K562 (cell line): ENCODE data around the gene NTSR1. TPM values are rescaled to one million over a fixed set of nuclear protein-coding genes. Genes with fewer than 3 reads are reported as not detected.

Experiments
- BRD9 ChIP-seq: fragments of 450-650 bp; IDR thresholded peaks from 2 replicates; pipeline ENCODE4 v1.6.1; 2018; ENCODE audit warnings: low read depth; ENCODE audit not compliant: partially characterized antibody
- ETS1 ChIP-seq: conservative IDR thresholded peaks from 2 replicates; pipeline ENCODE4 v1.6.1; 2011; ENCODE audit warnings: low read depth, mild to moderate bottlenecking, low read length; ENCODE audit not compliant: control insufficient read depth
- HES1 ChIP-seq: fragments of 450-650 bp; IDR thresholded peaks from 2 replicates; pipeline ENCODE4 v1.6.1; 2016; ENCODE audit warnings: low read depth, mild to moderate bottlenecking, moderate library complexity
- MEIS2 ChIP-seq: fragments of 450-650 bp; IDR thresholded peaks from 2 replicates; pipeline ENCODE4 v1.6.1; 2014; ENCODE audit warnings: mild to moderate bottlenecking; ENCODE audit not compliant: partially characterized antibody
- RBM17 ChIP-seq: fragments of 200-400 bp; formaldehyde crosslinking; IDR thresholded peaks from 2 replicates; pipeline ENCODE4 v1.6.1; 2017; ENCODE audit warnings: low read depth, mild to moderate bottlenecking, low read length, borderline replicate concordance
- SAP30 ChIP-seq: fragments of 200-600 bp; sonication (generic); IDR thresholded peaks from 2 replicates; pipeline ENCODE4 v1.6.1; 2012; ENCODE audit warnings: borderline replicate concordance, low read depth, mild to moderate bottlenecking, moderate library complexity, low read length, control low read depth, inconsistent platforms; ENCODE audit not compliant: insufficient read depth, poor library complexity, severe bottlenecking
- ZKSCAN8 ChIP-seq: fragments of 200-800 bp; sonication (Bioruptor generic); IDR thresholded peaks from 2 replicates; pipeline ENCODE4 v1.6.1; 2016; ENCODE audit warnings: missing genetic modification characterization, missing compliant biosample characterization
- ZNF696 ChIP-seq: fragments of 250-450 bp; sonication (Bioruptor Pico); conservative IDR thresholded peaks from 2 replicates; pipeline ENCODE4 v1.4.0; 2020; ENCODE audit warnings: mild to moderate bottlenecking, moderate library complexity
- polyA plus RNA-seq, 8 experiments: library from polyadenylated mRNA; depleted of rRNA in 4 of 8; stranded (reverse) in 5 of 8; unstranded in 3 of 8; fragments of >200 nt; fragmentation: Nextera tagmentation in 2 of 8; fragmentation: Illumina TruSeq in 1 of 8; extraction: Ambion mirVana in 2 of 8; extraction: Trizol in 1 of 8; gene quantifications; 2 replicates each; pipeline versions ENCODE4 v1.2.1 to v1.2.3, GENCODE V29; 2011 to 2014; ENCODE audit warnings: inconsistent platforms in 1 of 8, missing spikeins in 1 of 8
- total RNA-seq, 7 experiments: library from RNA; depleted of rRNA in 6 of 7; stranded (reverse); fragments of >200 nt in 6 of 7; fragmentation: Illumina TruSeq in 2 of 7; extraction: Trizol in 2 of 7; gene quantifications; 2 replicates each; pipeline versions ENCODE4 v1.2.1 to v1.2.3, GENCODE V29; 2011 to 2021; ENCODE audit warnings: low replicate concordance in 1 of 7
- TF ChIP-seq, protein P1 (sequence below): fragments of 450-650 bp; IDR thresholded peaks from 2 replicates; pipeline ENCODE4 v1.6.1; 2016; ENCODE audit warnings: mild to moderate bottlenecking, moderate library complexity
- TF ChIP-seq, protein P2 (sequence below): sonication (generic); formaldehyde crosslinking; IDR thresholded peaks from 2 replicates; pipeline ENCODE4 v1.8.1; 2022; ENCODE audit warnings: missing genetic modification reagents
- TF ChIP-seq, protein P3 (sequence below): fragments of 250-450 bp; sonication (Bioruptor Pico); IDR thresholded peaks from 2 replicates; pipeline ENCODE4 v1.6.1; 2021; ENCODE audit warnings: mild to moderate bottlenecking

NTSR1 gene
- total and polyA plus RNA-seq, 9 of the 15 experiments (the other 6 are each of a cell fraction or from before 2014, with no cell fraction given) = 0.04 to 0.40 (median 0.13) TPM; not detected in 3

- TF ChIP-seq, protein P1, sequence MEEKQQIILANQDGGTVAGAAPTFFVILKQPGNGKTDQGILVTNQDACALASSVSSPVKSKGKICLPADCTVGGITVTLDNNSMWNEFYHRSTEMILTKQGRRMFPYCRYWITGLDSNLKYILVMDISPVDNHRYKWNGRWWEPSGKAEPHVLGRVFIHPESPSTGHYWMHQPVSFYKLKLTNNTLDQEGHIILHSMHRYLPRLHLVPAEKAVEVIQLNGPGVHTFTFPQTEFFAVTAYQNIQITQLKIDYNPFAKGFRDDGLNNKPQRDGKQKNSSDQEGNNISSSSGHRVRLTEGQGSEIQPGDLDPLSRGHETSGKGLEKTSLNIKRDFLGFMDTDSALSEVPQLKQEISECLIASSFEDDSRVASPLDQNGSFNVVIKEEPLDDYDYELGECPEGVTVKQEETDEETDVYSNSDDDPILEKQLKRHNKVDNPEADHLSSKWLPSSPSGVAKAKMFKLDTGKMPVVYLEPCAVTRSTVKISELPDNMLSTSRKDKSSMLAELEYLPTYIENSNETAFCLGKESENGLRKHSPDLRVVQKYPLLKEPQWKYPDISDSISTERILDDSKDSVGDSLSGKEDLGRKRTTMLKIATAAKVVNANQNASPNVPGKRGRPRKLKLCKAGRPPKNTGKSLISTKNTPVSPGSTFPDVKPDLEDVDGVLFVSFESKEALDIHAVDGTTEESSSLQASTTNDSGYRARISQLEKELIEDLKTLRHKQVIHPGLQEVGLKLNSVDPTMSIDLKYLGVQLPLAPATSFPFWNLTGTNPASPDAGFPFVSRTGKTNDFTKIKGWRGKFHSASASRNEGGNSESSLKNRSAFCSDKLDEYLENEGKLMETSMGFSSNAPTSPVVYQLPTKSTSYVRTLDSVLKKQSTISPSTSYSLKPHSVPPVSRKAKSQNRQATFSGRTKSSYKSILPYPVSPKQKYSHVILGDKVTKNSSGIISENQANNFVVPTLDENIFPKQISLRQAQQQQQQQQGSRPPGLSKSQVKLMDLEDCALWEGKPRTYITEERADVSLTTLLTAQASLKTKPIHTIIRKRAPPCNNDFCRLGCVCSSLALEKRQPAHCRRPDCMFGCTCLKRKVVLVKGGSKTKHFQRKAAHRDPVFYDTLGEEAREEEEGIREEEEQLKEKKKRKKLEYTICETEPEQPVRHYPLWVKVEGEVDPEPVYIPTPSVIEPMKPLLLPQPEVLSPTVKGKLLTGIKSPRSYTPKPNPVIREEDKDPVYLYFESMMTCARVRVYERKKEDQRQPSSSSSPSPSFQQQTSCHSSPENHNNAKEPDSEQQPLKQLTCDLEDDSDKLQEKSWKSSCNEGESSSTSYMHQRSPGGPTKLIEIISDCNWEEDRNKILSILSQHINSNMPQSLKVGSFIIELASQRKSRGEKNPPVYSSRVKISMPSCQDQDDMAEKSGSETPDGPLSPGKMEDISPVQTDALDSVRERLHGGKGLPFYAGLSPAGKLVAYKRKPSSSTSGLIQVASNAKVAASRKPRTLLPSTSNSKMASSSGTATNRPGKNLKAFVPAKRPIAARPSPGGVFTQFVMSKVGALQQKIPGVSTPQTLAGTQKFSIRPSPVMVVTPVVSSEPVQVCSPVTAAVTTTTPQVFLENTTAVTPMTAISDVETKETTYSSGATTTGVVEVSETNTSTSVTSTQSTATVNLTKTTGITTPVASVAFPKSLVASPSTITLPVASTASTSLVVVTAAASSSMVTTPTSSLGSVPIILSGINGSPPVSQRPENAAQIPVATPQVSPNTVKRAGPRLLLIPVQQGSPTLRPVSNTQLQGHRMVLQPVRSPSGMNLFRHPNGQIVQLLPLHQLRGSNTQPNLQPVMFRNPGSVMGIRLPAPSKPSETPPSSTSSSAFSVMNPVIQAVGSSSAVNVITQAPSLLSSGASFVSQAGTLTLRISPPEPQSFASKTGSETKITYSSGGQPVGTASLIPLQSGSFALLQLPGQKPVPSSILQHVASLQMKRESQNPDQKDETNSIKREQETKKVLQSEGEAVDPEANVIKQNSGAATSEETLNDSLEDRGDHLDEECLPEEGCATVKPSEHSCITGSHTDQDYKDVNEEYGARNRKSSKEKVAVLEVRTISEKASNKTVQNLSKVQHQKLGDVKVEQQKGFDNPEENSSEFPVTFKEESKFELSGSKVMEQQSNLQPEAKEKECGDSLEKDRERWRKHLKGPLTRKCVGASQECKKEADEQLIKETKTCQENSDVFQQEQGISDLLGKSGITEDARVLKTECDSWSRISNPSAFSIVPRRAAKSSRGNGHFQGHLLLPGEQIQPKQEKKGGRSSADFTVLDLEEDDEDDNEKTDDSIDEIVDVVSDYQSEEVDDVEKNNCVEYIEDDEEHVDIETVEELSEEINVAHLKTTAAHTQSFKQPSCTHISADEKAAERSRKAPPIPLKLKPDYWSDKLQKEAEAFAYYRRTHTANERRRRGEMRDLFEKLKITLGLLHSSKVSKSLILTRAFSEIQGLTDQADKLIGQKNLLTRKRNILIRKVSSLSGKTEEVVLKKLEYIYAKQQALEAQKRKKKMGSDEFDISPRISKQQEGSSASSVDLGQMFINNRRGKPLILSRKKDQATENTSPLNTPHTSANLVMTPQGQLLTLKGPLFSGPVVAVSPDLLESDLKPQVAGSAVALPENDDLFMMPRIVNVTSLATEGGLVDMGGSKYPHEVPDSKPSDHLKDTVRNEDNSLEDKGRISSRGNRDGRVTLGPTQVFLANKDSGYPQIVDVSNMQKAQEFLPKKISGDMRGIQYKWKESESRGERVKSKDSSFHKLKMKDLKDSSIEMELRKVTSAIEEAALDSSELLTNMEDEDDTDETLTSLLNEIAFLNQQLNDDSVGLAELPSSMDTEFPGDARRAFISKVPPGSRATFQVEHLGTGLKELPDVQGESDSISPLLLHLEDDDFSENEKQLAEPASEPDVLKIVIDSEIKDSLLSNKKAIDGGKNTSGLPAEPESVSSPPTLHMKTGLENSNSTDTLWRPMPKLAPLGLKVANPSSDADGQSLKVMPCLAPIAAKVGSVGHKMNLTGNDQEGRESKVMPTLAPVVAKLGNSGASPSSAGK = 0 out of 2 replicates have a peak, but pooled peaks have one; percentile 27
- TF ChIP-seq ZNF696 (CRISPR knock-in tag) = no peak
- peak; percentile 66 for TF ChIP-seq ETS1
- TF ChIP-seq ZKSCAN8 = no peak
- TF ChIP-seq, protein P2, sequence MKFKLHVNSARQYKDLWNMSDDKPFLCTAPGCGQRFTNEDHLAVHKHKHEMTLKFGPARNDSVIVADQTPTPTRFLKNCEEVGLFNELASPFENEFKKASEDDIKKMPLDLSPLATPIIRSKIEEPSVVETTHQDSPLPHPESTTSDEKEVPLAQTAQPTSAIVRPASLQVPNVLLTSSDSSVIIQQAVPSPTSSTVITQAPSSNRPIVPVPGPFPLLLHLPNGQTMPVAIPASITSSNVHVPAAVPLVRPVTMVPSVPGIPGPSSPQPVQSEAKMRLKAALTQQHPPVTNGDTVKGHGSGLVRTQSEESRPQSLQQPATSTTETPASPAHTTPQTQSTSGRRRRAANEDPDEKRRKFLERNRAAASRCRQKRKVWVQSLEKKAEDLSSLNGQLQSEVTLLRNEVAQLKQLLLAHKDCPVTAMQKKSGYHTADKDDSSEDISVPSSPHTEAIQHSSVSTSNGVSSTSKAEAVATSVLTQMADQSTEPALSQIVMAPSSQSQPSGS (CRISPR knock-in tag) = no peak
- TF ChIP-seq, protein P3, sequence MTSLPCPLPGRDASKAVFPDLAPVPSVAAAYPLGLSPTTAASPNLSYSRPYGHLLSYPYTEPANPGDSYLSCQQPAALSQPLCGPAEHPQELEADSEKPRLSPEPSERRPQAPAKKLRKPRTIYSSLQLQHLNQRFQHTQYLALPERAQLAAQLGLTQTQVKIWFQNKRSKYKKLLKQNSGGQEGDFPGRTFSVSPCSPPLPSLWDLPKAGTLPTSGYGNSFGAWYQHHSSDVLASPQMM (CRISPR knock-in tag) = no peak
- TF ChIP-seq BRD9 = no peak
- TF ChIP-seq SAP30 = peak; percentile 42
- TF ChIP-seq RBM17 = no peak
- no peak for TF ChIP-seq HES1
- TF ChIP-seq MEIS2 = no peak
These were observed 85.5 kb downstream of the NTSR1 start (continued) for GRCh38 chr20:62794007-62794724.
